SIG-M5 treated with dmso at 0.1 percent for 504 hours (cell line): ENCODE results near the gene ZSWIM5.
"Not testable (repeated sequence)": the region's sequence is repeated elsewhere in the genome, so short reads cannot be mapped to it uniquely, and the experiment has no call there.

ENCODE experiments used
- DNase-seq: peaks from one replicate; lab custom pipeline; 2025; ENCODE audit not compliant: unreplicated experiment; lab: John Stamatoyannopoulos, UW

Gene ZSWIM5

DNA sequence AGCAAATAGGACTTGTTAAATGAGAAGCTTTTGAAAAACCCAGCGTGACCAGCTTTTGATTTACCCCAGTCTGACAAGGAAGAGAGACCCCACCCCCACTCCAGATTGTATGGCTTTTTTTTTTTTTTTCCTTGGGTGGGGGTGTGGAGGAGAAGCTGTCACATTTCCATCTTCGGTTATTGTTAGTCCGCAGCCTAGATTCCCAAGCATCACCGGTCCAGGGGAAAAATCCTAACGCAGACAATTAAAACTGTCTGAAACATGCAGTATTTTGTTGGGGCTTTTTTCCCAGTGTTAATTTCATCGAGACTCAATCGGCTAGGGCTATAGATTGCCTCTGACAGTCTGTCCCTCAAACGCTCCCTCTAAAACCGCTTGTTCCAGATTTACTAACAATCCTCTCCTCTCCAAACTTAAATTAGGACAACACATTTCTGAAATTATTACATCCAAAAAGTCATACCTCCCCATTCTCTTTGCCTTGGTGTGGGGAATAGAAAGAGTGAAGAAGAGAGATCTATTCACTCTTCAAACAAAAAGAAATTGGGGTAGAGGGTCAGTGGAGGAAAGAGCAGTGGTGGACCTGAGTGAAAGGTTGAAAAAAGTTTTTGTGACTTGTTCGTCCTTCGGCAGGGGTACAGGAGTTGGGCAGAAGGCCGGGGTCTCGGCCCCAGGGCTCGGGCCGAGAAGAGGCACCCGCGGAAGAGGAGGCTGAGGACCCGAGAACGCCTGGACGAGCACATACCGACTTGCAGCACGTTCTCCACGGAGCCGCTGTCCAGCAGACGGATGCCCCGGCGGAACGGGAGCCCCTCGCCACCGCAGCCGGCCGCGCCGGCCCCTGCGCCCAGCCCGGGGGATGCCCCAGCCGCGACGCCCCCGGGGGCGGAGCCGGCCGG lies 1.1 kb downstream of the ZSWIM5 start:
- DNase-seq = no peak

DNA sequence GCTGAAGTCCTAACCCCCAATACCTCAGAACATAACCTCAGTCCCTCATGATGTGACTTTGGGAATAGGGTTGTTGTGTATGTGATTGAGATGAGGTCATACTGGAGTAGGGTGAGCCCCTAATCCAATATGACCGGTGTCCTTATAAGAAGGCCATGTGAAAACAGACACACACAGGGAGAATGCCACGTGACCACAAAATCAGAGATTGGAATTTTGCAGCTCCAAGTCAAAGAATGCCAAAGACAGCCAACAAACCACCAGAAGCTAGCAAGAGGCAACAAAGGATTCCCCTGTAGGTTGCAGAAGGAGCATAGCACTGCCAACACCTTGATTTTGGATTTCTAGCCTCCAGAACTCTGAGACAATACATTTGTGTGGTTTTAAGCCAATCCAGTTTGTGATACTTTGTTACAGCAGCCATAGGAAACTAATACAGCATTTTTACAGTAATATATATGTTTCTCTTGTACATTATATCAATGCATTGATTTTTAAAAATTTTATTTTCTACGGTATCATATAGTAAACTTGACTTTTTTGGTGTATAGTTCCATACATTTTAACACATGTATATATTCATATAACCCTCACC lies 5.4 kb downstream of the ZSWIM5 start:
- no peak for DNase-seq

DNA sequence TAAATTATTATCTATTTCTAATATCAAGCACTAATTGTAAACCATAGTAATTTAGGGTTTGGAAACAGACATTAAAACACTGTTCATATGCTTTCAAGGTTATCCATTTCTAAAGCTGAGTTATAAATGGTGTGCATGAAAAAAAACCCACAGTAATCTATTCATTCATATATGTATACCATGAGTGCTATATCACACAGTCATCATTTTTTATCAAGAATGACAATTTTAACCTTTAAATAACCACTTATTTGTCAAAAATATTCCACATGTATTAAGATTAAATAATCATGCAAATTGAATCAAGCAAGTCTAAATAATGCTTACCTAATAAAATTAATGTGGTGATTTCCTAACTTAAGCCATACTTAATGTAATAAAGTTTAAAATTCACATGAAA lies 6.0 kb downstream of the ZSWIM5 start:
- no peak for DNase-seq

DNA sequence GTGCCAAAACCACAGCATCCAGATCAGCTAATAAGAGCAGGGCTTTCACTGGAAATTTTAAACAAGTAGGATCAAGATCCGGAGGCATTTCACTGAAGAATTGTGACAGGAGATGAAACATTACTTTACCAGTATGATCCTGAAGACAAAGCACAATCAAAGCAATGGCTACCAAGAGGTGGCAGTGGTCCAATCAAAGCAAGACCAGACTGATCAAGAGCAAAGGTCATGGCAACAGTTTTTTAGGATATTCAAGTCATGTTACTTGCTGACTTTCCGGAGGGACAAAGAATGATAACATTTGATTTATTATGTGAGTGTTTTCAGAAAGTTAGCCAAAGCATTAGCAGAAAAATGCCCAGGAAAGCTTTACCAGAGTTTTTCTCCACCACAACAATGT lies 8.2 kb downstream of the ZSWIM5 start:
- no peak for DNase-seq

- DNase-seq = no peak
Measured at GRCh38 chr1:45196863-45197262, 9.5 kb downstream of the ZSWIM5 start.

- DNase-seq = no peak
Measured at GRCh38 chr1:45191418-45191783, 15.0 kb downstream of the ZSWIM5 start.

DNA sequence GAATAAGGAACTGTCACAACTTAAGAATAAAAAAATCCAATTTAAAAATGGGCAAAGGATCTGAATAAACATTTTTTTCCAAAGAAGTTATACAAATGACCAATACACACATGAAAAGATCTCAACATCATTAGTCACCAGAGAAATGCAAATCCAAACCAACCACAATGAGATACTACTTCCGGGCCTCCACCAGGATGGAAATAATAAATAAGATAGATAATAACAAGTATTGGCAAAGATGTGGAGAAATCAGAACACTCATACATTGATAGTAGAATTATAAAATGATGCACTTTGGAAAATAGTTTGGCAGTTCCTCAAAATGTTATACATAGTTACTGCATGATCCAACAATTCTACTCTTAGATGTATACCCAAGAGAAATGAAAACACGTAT lies 18.7 kb downstream of the ZSWIM5 start:
- no peak for DNase-seq

DNA sequence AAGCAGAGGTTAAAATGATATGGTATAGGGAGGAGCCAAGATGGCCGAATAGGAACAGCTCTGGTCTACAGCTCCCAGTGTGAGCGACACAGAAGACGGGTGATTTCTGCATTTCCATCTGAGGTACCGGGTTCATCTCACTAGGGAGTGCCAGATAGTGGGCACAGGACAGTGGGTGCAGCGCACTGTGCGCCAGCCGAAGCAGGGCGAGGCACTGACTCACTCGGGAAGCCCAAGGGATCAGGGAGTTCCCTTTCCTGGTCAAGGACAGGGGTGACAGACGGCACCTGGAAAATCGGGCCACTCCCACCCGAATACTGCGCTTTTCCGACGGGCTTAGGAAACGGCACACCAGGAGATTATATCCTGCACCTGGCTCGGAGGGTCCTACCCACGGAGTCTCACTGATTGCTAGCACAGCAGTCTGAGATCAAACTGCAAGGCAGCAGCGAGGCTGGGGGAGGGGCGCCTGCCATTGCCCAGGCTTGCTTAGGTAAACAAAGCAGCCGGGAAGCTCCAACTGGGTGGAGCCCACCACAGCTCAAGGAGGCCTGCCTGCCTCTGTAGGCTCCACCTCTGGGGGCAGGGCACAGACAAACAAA lies 26.4 kb downstream of the ZSWIM5 start:
- not testable (repeated sequence) for DNase-seq

GRCh38 chr1:45177452-45177851 lies 29.0 kb downstream of the ZSWIM5 start:
- no peak for DNase-seq

DNA sequence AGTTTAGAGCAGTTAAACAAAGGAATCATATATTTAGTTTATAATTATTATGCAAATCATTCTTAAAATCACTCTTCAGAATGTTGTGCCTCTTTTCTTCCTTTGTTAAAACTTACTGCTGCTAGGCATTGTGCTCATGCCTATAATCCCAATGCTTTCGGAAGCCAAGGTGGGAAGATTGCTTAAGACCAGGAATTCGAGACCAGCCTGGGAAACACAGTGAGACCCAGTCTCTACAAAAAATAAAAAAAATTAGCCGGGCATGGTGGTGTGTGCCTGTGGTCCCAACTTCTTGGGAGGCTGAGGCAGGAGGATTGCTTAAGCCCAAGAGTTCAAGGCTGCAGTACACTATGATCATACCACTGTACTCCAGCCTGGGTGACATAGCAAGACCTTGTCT lies 33.6 kb downstream of the ZSWIM5 start:
- no peak for DNase-seq

DNA sequence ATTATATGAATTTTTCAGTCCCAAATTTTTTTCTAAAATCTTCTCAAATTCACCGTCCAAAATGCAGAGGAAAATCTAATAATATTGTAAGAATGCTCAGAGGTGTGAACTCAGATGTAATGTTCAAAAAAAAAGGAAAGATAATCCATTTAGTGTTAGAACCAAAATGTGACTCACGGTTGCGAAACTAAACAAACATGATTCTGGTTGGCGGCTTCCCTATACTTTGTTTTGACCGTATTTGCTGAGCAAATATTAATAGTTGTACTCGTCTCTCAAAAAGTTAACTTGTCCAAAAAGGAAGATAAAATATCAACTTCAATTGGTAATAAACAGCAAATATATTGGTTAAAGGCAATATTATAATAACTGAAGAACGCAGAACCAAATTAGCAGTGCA lies 34.4 kb downstream of the ZSWIM5 start:
- DNase-seq = peak; percentile 67

- no peak for DNase-seq
Measured at GRCh38 chr1:45171575-45171974, 34.8 kb downstream of the ZSWIM5 start.

- DNase-seq = no peak
Measured at GRCh38 chr1:45170151-45170742, 36.2 kb downstream of the ZSWIM5 start.

DNA sequence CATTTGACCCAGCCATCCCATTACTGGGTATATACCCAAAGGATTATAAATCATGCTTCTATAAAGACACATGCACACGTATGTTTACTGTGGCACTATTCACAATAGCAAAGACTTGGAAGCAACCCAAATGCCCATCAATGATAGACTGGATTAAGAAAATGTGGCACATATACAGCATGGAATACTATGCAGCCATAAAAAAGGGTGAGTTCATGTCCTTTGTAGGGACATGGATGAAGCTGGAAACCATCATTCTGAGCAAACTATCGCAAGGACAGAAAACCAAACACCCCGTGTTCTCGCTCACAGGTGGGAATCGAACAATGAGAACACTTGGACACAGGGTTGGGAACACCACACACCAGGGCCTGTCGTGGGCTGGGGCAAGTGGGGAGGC lies 38.5 kb downstream of the ZSWIM5 start:
- not testable (repeated sequence) for DNase-seq

DNA sequence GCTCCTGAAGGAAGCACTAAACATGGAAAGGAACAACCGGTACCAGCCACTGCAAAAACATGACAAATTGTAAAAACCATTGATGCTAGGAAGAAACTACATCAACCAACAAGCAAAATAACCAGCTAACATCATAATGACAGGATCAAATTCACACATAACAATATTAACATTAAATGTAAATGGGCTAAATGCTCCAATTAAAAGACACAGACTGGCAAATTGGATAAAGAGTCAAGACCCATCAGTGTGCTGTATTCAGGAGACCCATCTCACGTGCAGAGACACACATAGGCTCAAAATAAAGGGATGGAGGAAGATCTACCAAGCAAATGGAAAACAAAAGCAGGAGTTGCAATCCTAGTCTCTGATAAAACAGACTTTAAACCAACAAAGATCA lies 42.1 kb downstream of the ZSWIM5 start:
- DNase-seq = not testable (repeated sequence)

GRCh38 chr1:45163111-45163510 lies 43.3 kb downstream of the ZSWIM5 start:
- not testable (repeated sequence) for DNase-seq

DNA sequence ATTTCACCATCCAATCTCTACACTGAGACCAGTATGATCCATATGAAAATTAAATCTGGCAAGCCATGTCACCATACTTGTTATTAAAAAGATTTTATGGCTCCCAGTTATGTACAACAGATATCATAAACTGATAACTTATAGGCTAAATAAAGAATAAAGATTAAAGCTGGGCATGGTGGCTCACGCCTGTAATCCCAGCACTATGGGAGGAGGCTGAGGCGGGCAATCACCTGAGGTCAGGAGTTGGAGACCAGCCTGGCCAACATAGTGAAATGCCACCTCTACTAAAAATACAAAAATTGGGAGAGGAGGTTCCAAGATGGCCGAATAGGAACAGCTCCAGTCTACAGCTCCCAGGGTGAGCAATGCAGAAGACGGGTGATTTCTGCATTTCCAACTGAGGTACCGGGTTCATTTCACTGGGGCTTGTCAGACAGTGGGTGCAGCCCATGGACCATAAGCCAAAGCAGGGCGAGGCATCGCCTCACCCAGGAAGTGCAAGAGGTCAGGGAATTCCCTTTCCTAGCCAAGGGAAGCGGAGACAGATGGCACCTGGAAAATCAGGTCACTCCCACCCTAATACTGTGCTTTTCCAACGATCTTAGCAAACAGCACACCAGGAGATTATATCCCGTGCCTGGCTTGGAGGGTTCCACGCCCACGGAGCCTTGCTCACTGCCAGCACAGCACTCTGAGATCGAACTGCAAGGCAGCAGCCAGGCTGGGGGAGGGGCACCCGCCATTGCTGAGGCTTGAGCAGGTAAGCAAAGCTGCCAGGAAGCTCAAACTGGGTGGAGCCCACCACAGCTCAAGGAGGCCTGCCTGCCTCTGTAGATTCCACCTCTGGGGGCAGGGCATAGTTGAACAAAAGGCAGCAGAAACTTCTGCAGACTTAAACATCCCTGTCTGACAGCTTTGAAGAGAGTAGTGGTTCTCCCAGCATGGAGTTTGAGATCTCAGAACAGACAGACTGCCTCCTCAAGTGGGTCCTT lies 44.1 kb downstream of the ZSWIM5 start:
- DNase-seq = not testable (repeated sequence)

DNA sequence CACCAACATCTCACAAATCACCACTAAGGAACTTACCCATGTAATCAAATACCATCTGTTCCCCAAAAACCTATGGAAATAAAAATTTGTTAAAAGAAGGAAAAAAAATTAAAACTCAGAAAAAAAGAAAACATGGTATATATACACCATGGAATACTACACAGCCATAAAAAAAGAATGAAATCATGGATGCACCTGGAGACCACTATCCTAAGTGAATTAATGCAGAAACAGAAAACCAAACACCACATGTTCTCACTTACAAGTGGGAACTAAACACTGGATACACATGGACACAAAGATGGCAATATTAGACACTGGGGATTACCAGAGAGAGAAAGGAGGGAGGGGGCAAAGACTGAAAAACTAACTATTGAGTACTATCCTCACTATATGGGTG lies 50.4 kb downstream of the ZSWIM5 start:
- DNase-seq = no peak

- no peak for DNase-seq
Measured at GRCh38 chr1:45155423-45155822, 51.0 kb downstream of the ZSWIM5 start.

- peak; percentile 11 for DNase-seq
Measured at GRCh38 chr1:45152126-45152525, 54.3 kb downstream of the ZSWIM5 start.
